ENCODE measurements around the gene ZBTB40.

ZBTB40 gene

GRCh38 chr1:22418312-22418711, 33.3 kb upstream of the ZBTB40 start:
- no peak overlapping the region for H3K27ac Mint-ChIP-seq
- H3K4me1 Mint-ChIP-seq: peaks cover 4% of the 10 kb centered on the region
- no peaks in the 10 kb centered on the region for H3K36me3 Mint-ChIP-seq
- H3K4me3 Mint-ChIP-seq: no peak overlapping the region
- no peaks in the 10 kb centered on the region for H3K9me3 Mint-ChIP-seq
- peaks cover 24% of the 10 kb centered on the region for H3K27me3 Mint-ChIP-seq

GRCh38 chr1:22418933-22419382, 32.7 kb upstream of the ZBTB40 start:
- Mint-ChIP-seq H3K4me3 (no peak overlapping the region), H3K36me3 (no peaks in the 10 kb centered on the region), H3K27me3 (peaks cover 24% of the 10 kb centered on the region), H3K27ac (no peak overlapping the region), H3K4me1 (peaks cover 4% of the 10 kb centered on the region), H3K9me3 (no peaks in the 10 kb centered on the region)

GRCh38 chr1:22420455-22421053, 31.1 kb upstream of the ZBTB40 start:
- Mint-ChIP-seq H3K9me3 (no peaks in the 10 kb centered on the region), H3K27me3 (peaks cover 26% of the 10 kb centered on the region), H3K4me3 (no peak overlapping the region), H3K27ac (no peak overlapping the region), H3K4me1 (peaks cover 4% of the 10 kb centered on the region), H3K36me3 (no peaks in the 10 kb centered on the region)

- H3K27me3 Mint-ChIP-seq: peaks cover 5% of the 10 kb centered on the region
- H3K36me3 Mint-ChIP-seq: no peaks in the 10 kb centered on the region
- no peaks in the 10 kb centered on the region for H3K9me3 Mint-ChIP-seq
- H3K4me3 Mint-ChIP-seq: no peak overlapping the region
- H3K4me1 Mint-ChIP-seq: no peaks in the 10 kb centered on the region
- H3K27ac Mint-ChIP-seq: no peak overlapping the region
Measured at GRCh38 chr1:22426781-22427180, 24.9 kb upstream of the ZBTB40 start.

GRCh38 chr1:22428672-22429071, 23.0 kb upstream of the ZBTB40 start:
- H3K4me3 Mint-ChIP-seq: peak overlapping the region; percentile 81
- H3K27me3 Mint-ChIP-seq: peaks cover 5% of the 10 kb centered on the region
- no peak overlapping the region for H3K27ac Mint-ChIP-seq
- H3K36me3 Mint-ChIP-seq: no peaks in the 10 kb centered on the region
- no peaks in the 10 kb centered on the region for H3K4me1 Mint-ChIP-seq
- no peaks in the 10 kb centered on the region for H3K9me3 Mint-ChIP-seq

- H3K27ac Mint-ChIP-seq: no peak overlapping the region
- H3K9me3 Mint-ChIP-seq: no peaks in the 10 kb centered on the region
- H3K4me1 Mint-ChIP-seq: no peaks in the 10 kb centered on the region
- no peak overlapping the region for H3K4me3 Mint-ChIP-seq
- no peaks in the 10 kb centered on the region for H3K36me3 Mint-ChIP-seq
- H3K27me3 Mint-ChIP-seq: peaks cover 10% of the 10 kb centered on the region
Measured at GRCh38 chr1:22431965-22432364, 19.7 kb upstream of the ZBTB40 start.

- Mint-ChIP-seq H3K4me1 (no peaks in the 10 kb centered on the region), H3K27me3 (peaks cover 17% of the 10 kb centered on the region), H3K27ac (no peak overlapping the region), H3K9me3 (peaks cover 7% of the 10 kb centered on the region), H3K36me3 (peaks cover 4% of the 10 kb centered on the region), H3K4me3 (no peak overlapping the region)
Measured at GRCh38 chr1:22434717-22435116, 16.9 kb upstream of the ZBTB40 start.

GRCh38 chr1:22436948-22437347, 14.7 kb upstream of the ZBTB40 start:
- no peak overlapping the region for H3K4me3 Mint-ChIP-seq
- peaks cover 15% of the 10 kb centered on the region for H3K9me3 Mint-ChIP-seq
- H3K27me3 Mint-ChIP-seq: peaks cover 20% of the 10 kb centered on the region
- no peak overlapping the region for H3K27ac Mint-ChIP-seq
- H3K4me1 Mint-ChIP-seq: no peaks in the 10 kb centered on the region
- peaks cover 5% of the 10 kb centered on the region for H3K36me3 Mint-ChIP-seq

GRCh38 chr1:22437573-22437972, 14.1 kb upstream of the ZBTB40 start:
- H3K36me3 Mint-ChIP-seq: peaks cover 7% of the 10 kb centered on the region
- peaks cover 22% of the 10 kb centered on the region for H3K27me3 Mint-ChIP-seq
- H3K4me3 Mint-ChIP-seq: no peak overlapping the region
- H3K9me3 Mint-ChIP-seq: peaks cover 19% of the 10 kb centered on the region
- H3K4me1 Mint-ChIP-seq: no peaks in the 10 kb centered on the region
- no peak overlapping the region for H3K27ac Mint-ChIP-seq

- Mint-ChIP-seq H3K36me3 (peaks cover 7% of the 10 kb centered on the region), H3K9me3 (peaks cover 19% of the 10 kb centered on the region), H3K27ac (no peak overlapping the region), H3K27me3 (peaks cover 17% of the 10 kb centered on the region), H3K4me3 (no peak overlapping the region), H3K4me1 (no peaks in the 10 kb centered on the region)
Measured at GRCh38 chr1:22440582-22440981, 11.1 kb upstream of the ZBTB40 start.

GRCh38 chr1:22442212-22442894, 9.3 kb upstream of the ZBTB40 start:
- Mint-ChIP-seq H3K9me3 (peaks cover 19% of the 10 kb centered on the region), H3K4me3 (no peak overlapping the region), H3K27ac (no peak overlapping the region), H3K27me3 (peaks cover 19% of the 10 kb centered on the region), H3K4me1 (no peaks in the 10 kb centered on the region), H3K36me3 (peaks cover 7% of the 10 kb centered on the region)

- Mint-ChIP-seq H3K27ac (no peak overlapping the region), H3K36me3 (peaks cover 6% of the 10 kb centered on the region), H3K4me3 (no peak overlapping the region), H3K4me1 (no peaks in the 10 kb centered on the region), H3K27me3 (peaks cover 16% of the 10 kb centered on the region), H3K9me3 (peaks cover 19% of the 10 kb centered on the region)
Measured at GRCh38 chr1:22443332-22443731, 8.3 kb upstream of the ZBTB40 start.

- H3K36me3 Mint-ChIP-seq: peaks cover 3% of the 10 kb centered on the region
- peaks cover 11% of the 10 kb centered on the region for H3K27me3 Mint-ChIP-seq
- H3K27ac Mint-ChIP-seq: no peak overlapping the region
- no peak overlapping the region for H3K4me3 Mint-ChIP-seq
- H3K9me3 Mint-ChIP-seq: peaks cover 10% of the 10 kb centered on the region
- H3K4me1 Mint-ChIP-seq: no peaks in the 10 kb centered on the region
Measured at GRCh38 chr1:22444856-22445255, 6.8 kb upstream of the ZBTB40 start.

- Mint-ChIP-seq H3K4me3 (no peak overlapping the region), H3K4me1 (peaks cover 11% of the 10 kb centered on the region), H3K27me3 (peaks cover 6% of the 10 kb centered on the region), H3K9me3 (no peaks in the 10 kb centered on the region), H3K27ac (no peak overlapping the region), H3K36me3 (no peaks in the 10 kb centered on the region)
Measured at GRCh38 chr1:22447621-22448111, 4.0 kb upstream of the ZBTB40 start.

GRCh38 chr1:22449636-22450035, 2.0 kb upstream of the ZBTB40 start:
- Mint-ChIP-seq H3K9me3 (no peaks in the 10 kb centered on the region), H3K27me3 (peaks cover 5% of the 10 kb centered on the region), H3K27ac (no peak overlapping the region), H3K36me3 (no peaks in the 10 kb centered on the region), H3K4me3 (no peak overlapping the region), H3K4me1 (peaks cover 26% of the 10 kb centered on the region)

- Mint-ChIP-seq H3K27me3 (peaks cover 2% of the 10 kb centered on the region), H3K9me3 (no peaks in the 10 kb centered on the region), H3K27ac (peak overlapping the region; percentile 83), H3K36me3 (no peaks in the 10 kb centered on the region), H3K4me3 (peak overlapping the region; percentile 94), H3K4me1 (peaks cover 34% of the 10 kb centered on the region)
Measured at GRCh38 chr1:22450351-22451021, 1.2 kb upstream of the ZBTB40 start.

Measured in activated naive CD4-positive, alpha-beta T cell treated with anti-CD3 and anti-CD28 coated beads, Interleukin-2, amount 50 U/mL, for 24 hours (primary cell).